ENCODE results near the gene F11. TPM values are rescaled to one million over a fixed set of nuclear protein-coding genes. Genes with fewer than 3 reads are reported as not detected.

The F11 gene
- total RNA-seq (under 1 TPM in 2 of 7 donors, not detected in 5; 0.20 to 0.23 TPM), polyA plus RNA-seq (under 1 TPM in 1 of 2 donors, not detected in 1; 0.05 TPM)
- long read RNA-seq, donor 1, result 0 reads
- long read RNA-seq, donor 2, result 0 reads
- long read RNA-seq, donor 3, result 0 reads

GRCh38 chr4:186265683-186266652 is at the start of gene F11:
Gene F11, plus strand, starts transcription at chr4:186266189. Its CDS starts 948 bp downstream, at chr4:186267137.
- Histone ChIP-seq H3K4me3 (no peak within 1 kb of the TSS), H3K27ac (no peak within 1 kb of the TSS), H3K36me3 (no peaks in the 10 kb centered on the region), H3K4me1 (ENCODE audit: insufficient read depth) (no peaks in the 10 kb centered on the region), H3K27me3 (no peaks in the 10 kb centered on the region), H3K9me3 (no peaks in the 10 kb centered on the region)
- TF ChIP-seq CTCF (IDR thresholded peaks at IDR 0.05), result no peak
- TF ChIP-seq EP300 (IDR thresholded peaks at IDR 0.05), result no peak
- intact Hi-C loops (cut with DNase I), result no loop called here
- WGBS, 3 donors, result 45 to 54% (median 50%) methylated on average over 10 of the region's 10 CpGs
- no peak for DNase-seq

GRCh38 chr4:186216465-186217024 is 49.4 kb upstream of the F11 start:
- Histone ChIP-seq H3K27me3 (peaks cover 2% of the 10 kb centered on the region), H3K4me3 (no peak overlapping the region), H3K27ac (no peak overlapping the region), H3K36me3 (no peaks in the 10 kb centered on the region), H3K4me1 (ENCODE audit: insufficient read depth) (no peaks in the 10 kb centered on the region), H3K9me3 (no peaks in the 10 kb centered on the region)
- 75 to 82% (median 78%) methylated on average over 8 of the region's 8 CpGs for WGBS, 3 donors
- intact Hi-C loops (cut with DNase I), result no loop called here
- no peak for DNase-seq
- TF ChIP-seq EP300 (IDR thresholded peaks at IDR 0.05) (no peak), POLR2A (IDR thresholded peaks at IDR 0.05) (no peak), CTCF (IDR thresholded peaks at IDR 0.05) (no peak)

- Histone ChIP-seq H3K27me3 (peaks cover 2% of the 10 kb centered on the region), H3K9me3 (no peaks in the 10 kb centered on the region), H3K4me3 (no peak overlapping the region), H3K36me3 (no peaks in the 10 kb centered on the region), H3K4me1 (ENCODE audit: insufficient read depth) (no peaks in the 10 kb centered on the region), H3K27ac (no peak overlapping the region)
- TF ChIP-seq CTCF (IDR thresholded peaks at IDR 0.05) (no peak), EP300 (IDR thresholded peaks at IDR 0.05) (no peak), POLR2A (IDR thresholded peaks at IDR 0.05) (no peak)
- no peak for DNase-seq
- intact Hi-C loops (cut with DNase I), result no loop called here
- WGBS, 3 donors, result 25 to 42% (median 28%) methylated on average over 1 of the region's 1 CpG
Measured at GRCh38 chr4:186217733-186218293, 48.2 kb upstream of the F11 start.

GRCh38 chr4:186221624-186222023 is 44.4 kb upstream of the F11 start:
- Histone ChIP-seq H3K4me1 (ENCODE audit: insufficient read depth) (no peaks in the 10 kb centered on the region), H3K4me3 (no peak overlapping the region), H3K36me3 (no peaks in the 10 kb centered on the region), H3K27ac (no peak overlapping the region), H3K27me3 (peaks cover 2% of the 10 kb centered on the region), H3K9me3 (no peaks in the 10 kb centered on the region)
- DNase-seq, result no peak
- intact Hi-C loops (cut with DNase I), result no loop called here
- WGBS, 3 donors, result 88 to 91% (median 89%) methylated on average over 1 of the region's 1 CpG
- no peak for TF ChIP-seq CTCF (IDR thresholded peaks at IDR 0.05)
- TF ChIP-seq POLR2A (IDR thresholded peaks at IDR 0.05), result no peak
- TF ChIP-seq EP300 (IDR thresholded peaks at IDR 0.05), result no peak
